GM18526 (cell line): ENCODE measurements around the gene PROZ.

Experiments used
- POLR2A ChIP-seq: IDR thresholded peaks from 3 replicates; pipeline ENCODE4 v1.6.1; 2011; ENCODE audit not compliant: insufficient read length; ENCODE audit errors: extremely low read depth

Gene PROZ

GRCh38 chr13:113117911-113118260, 40.6 kb upstream of the PROZ start:
- no peak for TF ChIP-seq POLR2A

- TF ChIP-seq POLR2A, result no peak
Observed at GRCh38 chr13:113118261-113119021, 40.0 kb upstream of the PROZ start.

GRCh38 chr13:113119166-113119821, 39.2 kb upstream of the PROZ start:
- no peak for TF ChIP-seq POLR2A

- TF ChIP-seq POLR2A, result no peak
Observed at GRCh38 chr13:113119822-113120189, 38.6 kb upstream of the PROZ start.

- no peak for TF ChIP-seq POLR2A
Observed at GRCh38 chr13:113120300-113121182, 37.9 kb upstream of the PROZ start.

GRCh38 chr13:113121183-113121927, 37.1 kb upstream of the PROZ start:
- no peak for TF ChIP-seq POLR2A

- no peak for TF ChIP-seq POLR2A
Observed at GRCh38 chr13:113121928-113122471, 36.4 kb upstream of the PROZ start.

- TF ChIP-seq POLR2A, result no peak
Observed at GRCh38 chr13:113122550-113123225, 35.8 kb upstream of the PROZ start, which contains the start of gene F10. Gene F10 (plus strand): TSS chr13:113122799. CDS start chr13:113122856, 57 bp downstream.

GRCh38 chr13:113123226-113124201, 34.9 kb upstream of the PROZ start:
- TF ChIP-seq POLR2A, result no peak

GRCh38 chr13:113124211-113124970, 34.1 kb upstream of the PROZ start:
- no peak for TF ChIP-seq POLR2A

- no peak for TF ChIP-seq POLR2A
Observed at GRCh38 chr13:113125506-113126264, 32.8 kb upstream of the PROZ start.
